H9 (cell line): ENCODE measurements around the gene BICD1. TPM values are rescaled to one million over a fixed set of nuclear protein-coding genes. Genes with fewer than 3 reads are reported as not detected.

Experiments
- DNase-seq: peaks from one replicate; pipeline ENCODE4 v3.0.0-alpha.2; 2017
- H2AFZ ChIP-seq: one replicate; pipeline ENCODE4 v1.6.1; 2013; ENCODE audit warnings: mild to moderate bottlenecking, low read length, control low read depth, moderate library complexity
- H2AK5ac ChIP-seq: 2 replicates; pipeline ENCODE4 v1.6.1; 2013; ENCODE audit warnings: low read length, control low read depth, mixed read lengths; ENCODE audit not compliant: insufficient read length
- H2BK120ac ChIP-seq: one replicate; pipeline ENCODE4 v1.6.1; 2013; ENCODE audit warnings: low read depth, mild to moderate bottlenecking, low read length, control low read depth, inconsistent platforms; ENCODE audit not compliant: poor library complexity, severe bottlenecking
- H2BK12ac ChIP-seq: 2 replicates; pipeline ENCODE4 v1.6.1; 2013; ENCODE audit warnings: low read length, control low read depth, mixed read lengths, low read depth; ENCODE audit not compliant: insufficient read length
- H2BK15ac ChIP-seq: 2 replicates; pipeline ENCODE4 v1.6.1; 2013; ENCODE audit warnings: low read depth, low read length, control low read depth
- H2BK20ac ChIP-seq: one replicate; pipeline ENCODE4 v1.6.1; 2013; ENCODE audit warnings: low read depth, mild to moderate bottlenecking, low read length, control low read depth, inconsistent platforms; ENCODE audit not compliant: poor library complexity, severe bottlenecking
- H2BK5ac ChIP-seq: 2 replicates; pipeline ENCODE4 v1.6.1; 2013; ENCODE audit warnings: low read length, control low read depth, mixed read lengths; ENCODE audit not compliant: insufficient read length
- H3K14ac ChIP-seq: 2 replicates; pipeline ENCODE4 v1.6.1; 2013; ENCODE audit warnings: low read length, control low read depth; ENCODE audit not compliant: insufficient read depth
- H3K18ac ChIP-seq: 2 replicates; pipeline ENCODE4 v1.6.1; 2013; ENCODE audit warnings: low read depth, mild to moderate bottlenecking, mixed read lengths, low read length, control low read depth; ENCODE audit not compliant: insufficient read length
- H3K23ac ChIP-seq: 2 replicates; pipeline ENCODE4 v1.6.1; 2013; ENCODE audit warnings: low read length, control low read depth, mixed read lengths, low read depth; ENCODE audit not compliant: insufficient read length
- H3K23me2 ChIP-seq: 2 replicates; pipeline ENCODE4 v1.6.1; 2013; ENCODE audit warnings: low read depth, mild to moderate bottlenecking, mixed read lengths, low read length, control low read depth; ENCODE audit not compliant: insufficient read length, poor library complexity, severe bottlenecking
- H3K27ac ChIP-seq: 2 replicates; pipeline ENCODE4 v1.5.1; 2013; ENCODE audit warnings: low read length, control low read depth, mixed read lengths, low read depth; ENCODE audit not compliant: insufficient read length
- H3K27me3 ChIP-seq: 2 replicates; pipeline ENCODE4 v1.6.1; 2013; ENCODE audit warnings: low read length, control low read depth, inconsistent platforms; ENCODE audit not compliant: insufficient read depth
- H3K4ac ChIP-seq: 2 replicates; pipeline ENCODE4 v1.6.1; 2013; ENCODE audit warnings: low read depth, mild to moderate bottlenecking, control low read depth, inconsistent platforms, low read length, moderate library complexity
- H3K4me1 ChIP-seq: 2 replicates; pipeline ENCODE4 v1.6.1; 2013; ENCODE audit warnings: low read length, control low read depth, inconsistent platforms; ENCODE audit not compliant: insufficient read depth
- H3K4me2 ChIP-seq: 2 replicates; pipeline ENCODE4 v1.6.1; 2013; ENCODE audit warnings: low read length, control low read depth, mixed read lengths; ENCODE audit not compliant: insufficient read length, insufficient read depth
- H3K56ac ChIP-seq: 2 replicates; pipeline ENCODE4 v1.6.1; 2013; ENCODE audit warnings: low read depth, mild to moderate bottlenecking, mixed read lengths, low read length, control low read depth; ENCODE audit not compliant: insufficient read length
- H3K79me1 ChIP-seq: 2 replicates; pipeline ENCODE4 v1.6.1; 2013; ENCODE audit warnings: low read depth, mild to moderate bottlenecking, moderate library complexity, low read length, control low read depth, inconsistent platforms; ENCODE audit not compliant: insufficient read depth, poor library complexity, severe bottlenecking
- H3K79me2 ChIP-seq: 2 replicates; pipeline ENCODE4 v1.6.1; 2013; ENCODE audit warnings: low read length, control low read depth, inconsistent platforms; ENCODE audit not compliant: insufficient read depth
- H3K9ac ChIP-seq: 2 replicates; pipeline ENCODE4 v1.6.1; 2013; ENCODE audit warnings: low read length, control low read depth, mixed read lengths; ENCODE audit not compliant: insufficient read length; ENCODE audit errors: extremely low read depth
- H3K9me3 ChIP-seq: one replicate; pipeline ENCODE4 v1.6.1; 2013; ENCODE audit warnings: low read depth, low read length, inconsistent platforms; ENCODE audit not compliant: control insufficient read depth
- H3T11ph ChIP-seq: one replicate; pipeline ENCODE4 v1.6.1; 2013; ENCODE audit warnings: mild to moderate bottlenecking, low read length, control low read depth, inconsistent platforms
- H4K20me1 ChIP-seq: one replicate; pipeline ENCODE4 v1.6.1; 2013; ENCODE audit not compliant: control insufficient read depth, insufficient read length, insufficient read depth
- H4K5ac ChIP-seq: 2 replicates; pipeline ENCODE4 v1.6.1; 2013; ENCODE audit warnings: low read depth, mild to moderate bottlenecking, mixed read lengths, low read length, control low read depth; ENCODE audit not compliant: insufficient read length
- H4K8ac ChIP-seq: replicated peaks from 2 replicates; pipeline ENCODE4 v1.6.1; 2013; ENCODE audit warnings: low read length, control low read depth, mixed read lengths, low read depth; ENCODE audit not compliant: insufficient read length
- H4K91ac ChIP-seq: 2 replicates; pipeline ENCODE4 v1.6.1; 2013; ENCODE audit warnings: low read depth, mild to moderate bottlenecking, moderate library complexity, mixed read lengths, low read length, control low read depth; ENCODE audit not compliant: insufficient read length
- H3K27ac Mint-ChIP-seq, 3 experiments: 2 replicates in 2 of 3; 3 replicates in 1 of 3; pipeline ENCODE4 v1.8.0; 2020 to 2021; ENCODE audit warnings: mixed read lengths in 3 of 3, mild to moderate bottlenecking in 1 of 3, moderate library complexity in 1 of 3
- H3K27me3 Mint-ChIP-seq: 2 replicates; pipeline ENCODE4 v1.8.0; 2021; ENCODE audit warnings: low read depth, mild to moderate bottlenecking, moderate library complexity, mixed read lengths
- H3K36me3 Mint-ChIP-seq, 3 experiments: 2 replicates in 2 of 3; 3 replicates in 1 of 3; pipeline ENCODE4 v1.8.0; 2020 to 2021; ENCODE audit warnings: low read depth in 3 of 3, mixed read lengths in 3 of 3; ENCODE audit not compliant: insufficient read depth in 1 of 3
- H3K4me1 Mint-ChIP-seq, 2 experiments: 2 replicates each; pipeline ENCODE4 v1.8.0; 2020; ENCODE audit warnings: mixed read lengths in 2 of 2
- H3K4me3 Mint-ChIP-seq, 2 experiments: 2 replicates in 1 of 2; 3 replicates in 1 of 2; pipeline ENCODE4 v1.8.0; 2020 to 2021; ENCODE audit warnings: mild to moderate bottlenecking in 2 of 2, mixed read lengths in 2 of 2, moderate library complexity in 1 of 2
- H3K9me3 Mint-ChIP-seq, 2 experiments: 2 replicates in 1 of 2; 3 replicates in 1 of 2; pipeline ENCODE4 v1.8.0; 2020; ENCODE audit warnings: mild to moderate bottlenecking in 2 of 2, mixed read lengths in 2 of 2, moderate library complexity in 1 of 2
- WGBS: extraction: QIAGEN DNeasy Blood & Tissue Kit; methylation state at CpG from one replicate; pipeline ENCODE4 v1.1.7; 2013; ENCODE audit warnings: missing lambda C conversion rate, low lambda C conversion rate, mixed read lengths; ENCODE audit not compliant: insufficient read length; ENCODE audit errors: extremely low coverage; 5-methylcytosine and 5-hydroxymethylcytosine counted together
- total RNA-seq: library from RNA; stranded (reverse); gene quantifications from 2 replicates; pipeline ENCODE4 v1.2.1, GENCODE V29; 2021
- TF ChIP-seq, protein P1 (sequence below): fragments of 200-600 bp; sonication (generic); conservative IDR thresholded peaks from 3 replicates; pipeline ENCODE4 v1.8.0; 2021; ENCODE audit warnings: antibody characterized with exemption, mild to moderate bottlenecking

BICD1 gene
- total RNA-seq, 1 experiment from 2014 or later, result 134 TPM

GRCh38 chr12:32124637-32125036 lies 18.0 kb downstream of the BICD1 start:
- Histone ChIP-seq H3K56ac (no peak overlapping the region), H3K23ac (no peak overlapping the region), H3K9ac (no peak overlapping the region), H3K18ac (no peak overlapping the region), H3K4ac (no peak overlapping the region), H2AK5ac (no peak overlapping the region), H3K27ac (no peak overlapping the region), H3K27me3 (no peaks in the 10 kb centered on the region), H2BK120ac (no peak overlapping the region), H3K79me1 (peaks cover 3% of the 10 kb centered on the region), H2BK5ac (no peak overlapping the region), H4K91ac (no peak overlapping the region), H3T11ph (no peak overlapping the region), H3K79me2 (peaks cover 8% of the 10 kb centered on the region; the same call in 1 of the 2 replicates), H2AFZ (no peak overlapping the region), H4K5ac (no peak overlapping the region), H2BK12ac (no peak overlapping the region), H3K14ac (no peak overlapping the region), H2BK15ac (no peak overlapping the region), H3K23me2 (no peaks in the 10 kb centered on the region), H3K4me1 (peaks cover 5% of the 10 kb centered on the region; the same call in 1 of the 2 replicates), H4K8ac (no peak overlapping the region), H4K20me1 (no peaks in the 10 kb centered on the region), H3K9me3 (no peaks in the 10 kb centered on the region), H3K4me2 (no peak overlapping the region), H2BK20ac (no peak overlapping the region)
- Mint-ChIP-seq H3K4me1 (peaks cover 42 to 49% of the 10 kb centered on the region in 2 experiments), H3K9me3 (no peaks in the 10 kb centered on the region), H3K4me3 (no peak overlapping the region), H3K36me3 (peaks cover 7 to 28% (median 8%) of the 10 kb centered on the region in 3 experiments; a peak in 6 of 7 replicates), H3K27ac (peak overlapping the region; percentile 24 to 90 (median 74)), H3K27me3 (no peaks in the 10 kb centered on the region)
- TF ChIP-seq, protein P1, sequence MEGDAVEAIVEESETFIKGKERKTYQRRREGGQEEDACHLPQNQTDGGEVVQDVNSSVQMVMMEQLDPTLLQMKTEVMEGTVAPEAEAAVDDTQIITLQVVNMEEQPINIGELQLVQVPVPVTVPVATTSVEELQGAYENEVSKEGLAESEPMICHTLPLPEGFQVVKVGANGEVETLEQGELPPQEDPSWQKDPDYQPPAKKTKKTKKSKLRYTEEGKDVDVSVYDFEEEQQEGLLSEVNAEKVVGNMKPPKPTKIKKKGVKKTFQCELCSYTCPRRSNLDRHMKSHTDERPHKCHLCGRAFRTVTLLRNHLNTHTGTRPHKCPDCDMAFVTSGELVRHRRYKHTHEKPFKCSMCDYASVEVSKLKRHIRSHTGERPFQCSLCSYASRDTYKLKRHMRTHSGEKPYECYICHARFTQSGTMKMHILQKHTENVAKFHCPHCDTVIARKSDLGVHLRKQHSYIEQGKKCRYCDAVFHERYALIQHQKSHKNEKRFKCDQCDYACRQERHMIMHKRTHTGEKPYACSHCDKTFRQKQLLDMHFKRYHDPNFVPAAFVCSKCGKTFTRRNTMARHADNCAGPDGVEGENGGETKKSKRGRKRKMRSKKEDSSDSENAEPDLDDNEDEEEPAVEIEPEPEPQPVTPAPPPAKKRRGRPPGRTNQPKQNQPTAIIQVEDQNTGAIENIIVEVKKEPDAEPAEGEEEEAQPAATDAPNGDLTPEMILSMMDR, result no peak
- WGBS, result no CpG with 5 or more reads among the region's 1 CpG
- DNase-seq, result no peak
